CD14-positive monocyte (primary cell): ENCODE measurements around the gene TMCO4. TPM values are rescaled to one million over a fixed set of nuclear protein-coding genes. Genes with fewer than 3 reads are reported as not detected.

Experiments used
- DNase-seq, 3 donors: peaks; one replicate each; pipeline ENCODE4 v3.0.0-alpha.2; 2011 to 2022
- H2AFZ ChIP-seq: 2 replicates; pipeline ENCODE4 v1.6.0; 2012; ENCODE audit warnings: mild to moderate bottlenecking, low read depth, low read length, inconsistent platforms; ENCODE audit not compliant: insufficient read depth, poor library complexity, severe bottlenecking
- H3K27ac ChIP-seq, 2 donors: 1 replicate in 1 of 2; 2 replicates in 1 of 2; pipeline ENCODE4 v1.5.1; 2012 to 2013; ENCODE audit warnings: low read length in 2 of 2, control low read depth in 1 of 2, inconsistent platforms in 1 of 2, low read depth in 1 of 2, mild to moderate bottlenecking in 1 of 2
- H3K27me3 ChIP-seq, 2 donors: one replicate each; pipeline versions ENCODE4 v1.6.0 to v1.6.1; 2011 to 2013; ENCODE audit warnings: low read length in 2 of 2; ENCODE audit not compliant: control insufficient read depth in 2 of 2, insufficient read depth in 2 of 2
- H3K36me3 ChIP-seq, 2 donors: replicated peaks in 1 of 2; 1 replicate in 1 of 2; 2 replicates in 1 of 2; pipeline versions ENCODE4 v1.5.1 to v1.6.1; 2012 to 2013; ENCODE audit warnings: low read length in 2 of 2, control low read depth in 1 of 2, inconsistent platforms in 1 of 2, mild to moderate bottlenecking in 1 of 2; ENCODE audit not compliant: insufficient read depth in 2 of 2, control insufficient read depth in 1 of 2
- H3K4me1 ChIP-seq, 2 donors: 1 replicate in 1 of 2; 2 replicates in 1 of 2; pipeline versions ENCODE4 v1.5.1 to v1.6.1; 2012 to 2013; ENCODE audit warnings: low read length in 2 of 2, control low read depth in 1 of 2, inconsistent platforms in 1 of 2, mild to moderate bottlenecking in 1 of 2, moderate library complexity in 1 of 2; ENCODE audit not compliant: insufficient read depth in 2 of 2, control insufficient read depth in 1 of 2
- H3K4me2 ChIP-seq: replicated peaks from 2 replicates; pipeline ENCODE3; 2012; ENCODE audit warnings: low read length, moderate library complexity, mild to moderate bottlenecking; ENCODE audit not compliant: poor library complexity, severe bottlenecking; ENCODE audit errors: extremely low read depth
- H3K4me3 ChIP-seq, 3 experiments: fragments of 200-600 bp in 1 of 3; sonication (generic) in 1 of 3; replicated peaks in 1 of 3; 1 replicate in 2 of 3; 2 replicates in 1 of 3; pipeline ENCODE4 v1.5.1; 2011 to 2013; ENCODE audit warnings: low read length in 3 of 3, mild to moderate bottlenecking in 3 of 3, control low read depth in 2 of 3, low read depth in 2 of 3, inconsistent platforms in 1 of 3, moderate library complexity in 1 of 3
- H3K79me2 ChIP-seq: 2 replicates; pipeline ENCODE4 v1.6.0; 2012; ENCODE audit warnings: mild to moderate bottlenecking, control low read depth, inconsistent platforms, low read length, moderate library complexity; ENCODE audit not compliant: insufficient read depth
- H3K9ac ChIP-seq: 2 replicates; pipeline ENCODE4 v1.6.0; 2017; ENCODE audit warnings: low read length, mild to moderate bottlenecking; ENCODE audit not compliant: insufficient read depth, poor library complexity, severe bottlenecking
- H3K9me3 ChIP-seq, 2 donors: replicated peaks in 1 of 2; 1 replicate in 1 of 2; 2 replicates in 1 of 2; pipeline versions ENCODE4 v1.5.1 to v1.6.1; 2012 to 2013; ENCODE audit warnings: low read length in 2 of 2, control low read depth in 1 of 2; ENCODE audit not compliant: control insufficient read depth in 1 of 2, insufficient read depth in 1 of 2
- H4K20me1 ChIP-seq: 2 replicates; pipeline ENCODE4 v1.6.0; 2012; ENCODE audit warnings: mild to moderate bottlenecking, low read length, control low read depth, moderate library complexity; ENCODE audit not compliant: insufficient read depth
- H3K27ac Mint-ChIP-seq, 7 donors: one replicate each; pipeline ENCODE4 v1.8.0; 2020; ENCODE audit warnings: mild to moderate bottlenecking in 7 of 7, mixed read lengths in 7 of 7, moderate library complexity in 6 of 7, inconsistent platforms in 2 of 7
- H3K27me3 Mint-ChIP-seq, 3 donors: one replicate each; pipeline ENCODE4 v1.8.0; 2021 to 2022; ENCODE audit warnings: low read depth in 3 of 3, mild to moderate bottlenecking in 3 of 3, mixed read lengths in 3 of 3, moderate library complexity in 3 of 3, inconsistent platforms in 1 of 3
- H3K36me3 Mint-ChIP-seq, 2 donors: one replicate each; pipeline ENCODE4 v1.8.0; 2020; ENCODE audit warnings: mixed read lengths in 2 of 2, inconsistent platforms in 1 of 2, mild to moderate bottlenecking in 1 of 2
- H3K4me1 Mint-ChIP-seq: one replicate; pipeline ENCODE4 v1.8.0; 2020; ENCODE audit warnings: mild to moderate bottlenecking, mixed read lengths
- H3K4me3 Mint-ChIP-seq, 2 donors: one replicate each; pipeline ENCODE4 v1.8.0; 2020; ENCODE audit warnings: mild to moderate bottlenecking in 2 of 2, mixed read lengths in 2 of 2, moderate library complexity in 1 of 2
- H3K9me3 Mint-ChIP-seq, 7 donors: one replicate each; pipeline ENCODE4 v1.8.0; 2020 to 2022; ENCODE audit warnings: mixed read lengths in 7 of 7, mild to moderate bottlenecking in 6 of 7, moderate library complexity in 6 of 7, inconsistent platforms in 2 of 7
- CTCF ChIP-seq: fragments of 200-600 bp; IDR thresholded peaks from one replicate; pipeline ENCODE4 v1.8.0; 2022; ENCODE audit warnings: antibody characterized with exemption, mild to moderate bottlenecking
- WGBS: methylation state at CpG from one replicate; pipeline ENCODE4 v1.1.5; 2013; ENCODE audit warnings: missing lambda C conversion rate; ENCODE audit not compliant: insufficient coverage; 5-methylcytosine and 5-hydroxymethylcytosine counted together
- intact Hi-C, 2 donors: fragments of 100-400 bp; cut with micrococcal nuclease; formaldehyde crosslinking; loops; one replicate each; pipeline versions ENCODE4 v1.15.0 to v1.15.1; 2023
- polyA plus RNA-seq, 3 donors: library from polyadenylated mRNA; depleted of rRNA in 1 of 3; unstranded in 2 of 3; stranded (reverse) in 1 of 3; fragments of 300-500 nt in 2 of 3; fragments of >200 nt in 1 of 3; fragmentation: Illumina TruSeq in 2 of 3; gene quantifications; 1 replicate in 2 of 3; 2 replicates in 1 of 3; pipeline ENCODE4 v1.2.3, GENCODE V29; 2012 to 2021

Gene TMCO4
- polyA plus RNA-seq, 3 donors = 6.9 to 10.1 (median 7.9) TPM

GRCh38 chr1:19633106-19633505 is 166.6 kb downstream of the TMCO4 start:
- intact Hi-C loops = no loop called here
- no peak overlapping the region for H2AFZ ChIP-seq
- peaks cover 9 to 11% of the 10 kb centered on the region in 2 donors for H3K36me3 Mint-ChIP-seq
- H3K36me3 ChIP-seq = peaks cover 0 to 16% of the 10 kb centered on the region in 2 donors
- H3K9me3 Mint-ChIP-seq = peaks cover 0 to 2% (median 0%) of the 10 kb centered on the region in 7 donors
- H3K27ac ChIP-seq = no peak overlapping the region
- no peak overlapping the region for H3K4me2 ChIP-seq
- peaks cover 3% of the 10 kb centered on the region for H4K20me1 ChIP-seq
- H3K27me3 ChIP-seq = no peaks in the 10 kb centered on the region
- H3K4me1 Mint-ChIP-seq = no peaks in the 10 kb centered on the region
- peaks cover 1 to 4% (median 2%) of the 10 kb centered on the region in 3 donors for H3K27me3 Mint-ChIP-seq
- no peaks in the 10 kb centered on the region for H3K9me3 ChIP-seq
- no peak for DNase-seq
- no peaks in the 10 kb centered on the region for H3K4me1 ChIP-seq
- no CpG with 5 or more reads among the region's 2 CpGs for WGBS
- H3K4me3 ChIP-seq = no peak overlapping the region
- no peak overlapping the region for H3K9ac ChIP-seq
- no peak overlapping the region for H3K4me3 Mint-ChIP-seq
- no peaks in the 10 kb centered on the region for H3K79me2 ChIP-seq
- H3K27ac Mint-ChIP-seq = no peak overlapping the region
- TF ChIP-seq CTCF = no peak

Other genes with a start within 250 kb of the TMCO4 start
- gene NBL1, start 155.6 kb downstream of the TMCO4 start, polyA plus RNA-seq = under 1 TPM in 1 of 3 donors, not detected in 2; 0.07 TPM
- not detected for gene HTR6, start 135.0 kb downstream of the TMCO4 start, polyA plus RNA-seq
- gene RNF186, start 15.4 kb upstream of the TMCO4 start, polyA plus RNA-seq = not detected
- 1 to 10 TPM in 2 of 3 donors, under 1 TPM in 1; 0.05 to 3.8 (median 1.2) TPM for gene OTUD3, start 82.5 kb upstream of the TMCO4 start, polyA plus RNA-seq
- not detected for gene PLA2G2E, start 123.7 kb upstream of the TMCO4 start, polyA plus RNA-seq
- gene PLA2G2A, start 179.7 kb upstream of the TMCO4 start, polyA plus RNA-seq = not detected